Measurements from ENCODE around the gene MAGED2.

- TF ChIP-seq CTCF (IDR thresholded peaks at IDR 0.05) (no peak), POLR2A (IDR thresholded peaks at IDR 0.05) (no peak)
Observed at GRCh38 chrX:54788446-54788845, 19.1 kb upstream of the MAGED2 start.
